Testis (tissue), 3 donors: ENCODE measurements around the gene ALDH1A3. TPM values are rescaled to one million over a fixed set of nuclear protein-coding genes. Genes with fewer than 3 reads are reported as not detected.
A peak's percentile ranks its signal among the peaks of the same experiment; 100 is the strongest.

Experiments
- DNase-seq: peaks from one replicate; pipeline ENCODE4 v3.0.0-alpha.2; 2019
- H3K27ac ChIP-seq, 2 donors: fragments of 200-600 bp; sonication (generic); one replicate each; pipeline ENCODE4 v1.5.1; 2019
- H3K27me3 ChIP-seq: fragments of 200-600 bp; sonication (generic); one replicate; pipeline ENCODE4 v1.5.1; 2019
- H3K36me3 ChIP-seq: fragments of 200-600 bp; sonication (generic); one replicate; pipeline ENCODE4 v1.5.1; 2017; ENCODE audit warnings: low read depth; ENCODE audit errors: missing control alignments
- H3K4me1 ChIP-seq: fragments of 200-600 bp; sonication (generic); one replicate; pipeline ENCODE4 v1.5.1; 2019
- H3K4me3 ChIP-seq, 2 donors: fragments of 200-600 bp; sonication (generic); one replicate each; pipeline ENCODE4 v1.5.1; 2017 to 2019
- H3K9me3 ChIP-seq: fragments of 200-600 bp; sonication (generic); one replicate; pipeline ENCODE4 v1.5.1; 2017
- POLR2A ChIP-seq: fragments of 450-650 bp; IDR thresholded peaks from one replicate; pipeline ENCODE4 v1.6.1; 2017; ENCODE audit warnings: antibody characterized with exemption, mild to moderate bottlenecking, moderate library complexity
- WGBS, 2 donors: methylation state at CpG; one replicate each; pipeline ENCODE4 v1.1.5; 2018; 5-methylcytosine and 5-hydroxymethylcytosine counted together
- intact Hi-C: fragments of 100-400 bp; cut with DNase I; formaldehyde crosslinking; loops from one replicate; pipeline ENCODE4 v1.15.1; 2023; ENCODE audit warnings: low total_unique reads
- polyA plus RNA-seq: library from polyadenylated mRNA; stranded (reverse); fragments of 350-450 nt; fragmentation: Illumina TruSeq; extraction: RNeasy Lipid Tissue Mini Kit (QIAGEN cat#74804); gene quantifications from one replicate; pipeline ENCODE4 v1.2.3, GENCODE V29; 2014; ENCODE audit warnings: low read depth, low replicate concordance; ENCODE audit not compliant: insufficient read depth
- total RNA-seq, 2 donors: library from RNA; depleted of rRNA; stranded (reverse); fragments of >200 nt; gene quantifications; one replicate each; pipeline ENCODE4 v1.2.3, GENCODE V29; 2016
- TF ChIP-seq, protein P1 (sequence below), 3 experiments: fragments of 450-650 bp in 2 of 3; fragments of 200-600 bp in 1 of 3; sonication (generic) in 1 of 3; IDR thresholded peaks; one replicate each; pipeline ENCODE4 v1.5.1; 2016 to 2019; ENCODE audit warnings: antibody characterized with exemption in 3 of 3, mild to moderate bottlenecking in 2 of 3, moderate library complexity in 1 of 3

ALDH1A3 gene
- total and polyA plus RNA-seq, 3 donors from 2014 or later, result 29.5 to 69.9 (median 42.5) TPM

DNA sequence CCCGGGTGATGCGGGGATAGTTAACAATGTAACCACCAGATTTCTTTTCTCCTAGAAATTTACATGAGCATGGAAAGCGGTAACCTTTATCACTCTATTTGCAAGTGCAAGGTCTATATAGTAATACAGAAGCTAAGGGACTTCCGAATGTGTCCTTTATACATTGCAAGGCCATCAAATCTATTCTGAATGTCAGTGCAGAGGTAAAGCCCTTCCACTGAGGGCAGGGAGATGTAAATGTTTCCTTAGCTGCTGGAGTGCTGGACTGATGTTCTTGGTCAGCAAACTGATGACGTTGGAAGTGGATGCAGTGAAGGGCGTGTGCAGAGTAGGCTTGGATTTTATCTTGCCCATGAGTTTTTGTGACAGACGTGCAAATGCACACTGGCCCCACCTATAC lies 6.2 kb downstream of the ALDH1A3 start:
- TF ChIP-seq POLR2A, result no peak
- TF ChIP-seq, protein P1, sequence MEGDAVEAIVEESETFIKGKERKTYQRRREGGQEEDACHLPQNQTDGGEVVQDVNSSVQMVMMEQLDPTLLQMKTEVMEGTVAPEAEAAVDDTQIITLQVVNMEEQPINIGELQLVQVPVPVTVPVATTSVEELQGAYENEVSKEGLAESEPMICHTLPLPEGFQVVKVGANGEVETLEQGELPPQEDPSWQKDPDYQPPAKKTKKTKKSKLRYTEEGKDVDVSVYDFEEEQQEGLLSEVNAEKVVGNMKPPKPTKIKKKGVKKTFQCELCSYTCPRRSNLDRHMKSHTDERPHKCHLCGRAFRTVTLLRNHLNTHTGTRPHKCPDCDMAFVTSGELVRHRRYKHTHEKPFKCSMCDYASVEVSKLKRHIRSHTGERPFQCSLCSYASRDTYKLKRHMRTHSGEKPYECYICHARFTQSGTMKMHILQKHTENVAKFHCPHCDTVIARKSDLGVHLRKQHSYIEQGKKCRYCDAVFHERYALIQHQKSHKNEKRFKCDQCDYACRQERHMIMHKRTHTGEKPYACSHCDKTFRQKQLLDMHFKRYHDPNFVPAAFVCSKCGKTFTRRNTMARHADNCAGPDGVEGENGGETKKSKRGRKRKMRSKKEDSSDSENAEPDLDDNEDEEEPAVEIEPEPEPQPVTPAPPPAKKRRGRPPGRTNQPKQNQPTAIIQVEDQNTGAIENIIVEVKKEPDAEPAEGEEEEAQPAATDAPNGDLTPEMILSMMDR (IDR thresholded peaks at IDR 0.05), result no peak
- DNase-seq, result no peak
- Histone ChIP-seq H3K27ac (no peak overlapping the region), H3K27me3 (no peaks in the 10 kb centered on the region), H3K4me3 (no peak overlapping the region), H3K9me3 (no peaks in the 10 kb centered on the region), H3K36me3 (no peaks in the 10 kb centered on the region), H3K4me1 (peaks cover 4% of the 10 kb centered on the region)
- 58 to 61% methylated on average over 7 of the region's 7 CpGs for WGBS, 2 donors
- intact Hi-C loops, result no loop called here

DNA sequence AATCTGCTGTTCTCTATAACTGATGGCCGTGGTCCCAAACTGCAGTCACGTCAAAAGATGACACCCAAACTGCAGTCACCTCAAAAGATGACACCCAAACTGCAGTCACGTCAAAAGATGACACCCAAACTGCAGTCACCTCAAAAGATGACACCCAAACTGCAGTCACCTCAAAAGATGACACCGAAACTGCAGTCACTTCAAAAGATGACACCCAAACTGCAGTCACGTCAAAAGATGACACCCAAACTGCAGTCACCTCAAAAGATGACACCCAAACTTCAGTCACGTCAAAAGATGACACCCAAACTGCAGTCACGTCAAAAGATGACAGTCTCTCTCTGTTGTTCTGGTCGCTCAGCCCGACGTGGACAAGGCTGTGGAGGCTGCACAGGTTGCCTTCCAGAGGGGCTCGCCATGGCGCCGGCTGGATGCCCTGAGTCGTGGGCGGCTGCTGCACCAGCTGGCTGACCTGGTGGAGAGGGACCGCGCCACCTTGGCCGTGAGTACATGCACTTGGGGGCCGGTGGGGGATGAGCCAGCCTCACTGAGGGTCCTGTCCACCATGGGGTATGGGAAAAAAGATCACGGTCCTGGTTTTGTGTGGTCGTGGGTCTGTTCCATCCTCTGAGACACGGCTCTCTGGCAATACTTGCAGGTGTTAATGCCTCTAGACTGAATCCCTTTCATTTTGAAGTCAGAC lies 7.7 kb downstream of the ALDH1A3 start:
- no peaks in the 10 kb centered on the region for H3K36me3 ChIP-seq
- intact Hi-C loops, result no loop called here
- 84 to 90% methylated on average over 19 to 22 of the region's 22 CpGs for WGBS, 2 donors
- H3K9me3 ChIP-seq, result no peaks in the 10 kb centered on the region
- H3K27me3 ChIP-seq, result no peaks in the 10 kb centered on the region
- DNase-seq, result no peak
- H3K4me3 ChIP-seq, result no peak overlapping the region
- no peak overlapping the region for H3K27ac ChIP-seq
- peaks cover 4% of the 10 kb centered on the region for H3K4me1 ChIP-seq
- TF ChIP-seq, protein P1 (IDR thresholded peaks at IDR 0.05), result no peak
- no peak for TF ChIP-seq POLR2A

DNA sequence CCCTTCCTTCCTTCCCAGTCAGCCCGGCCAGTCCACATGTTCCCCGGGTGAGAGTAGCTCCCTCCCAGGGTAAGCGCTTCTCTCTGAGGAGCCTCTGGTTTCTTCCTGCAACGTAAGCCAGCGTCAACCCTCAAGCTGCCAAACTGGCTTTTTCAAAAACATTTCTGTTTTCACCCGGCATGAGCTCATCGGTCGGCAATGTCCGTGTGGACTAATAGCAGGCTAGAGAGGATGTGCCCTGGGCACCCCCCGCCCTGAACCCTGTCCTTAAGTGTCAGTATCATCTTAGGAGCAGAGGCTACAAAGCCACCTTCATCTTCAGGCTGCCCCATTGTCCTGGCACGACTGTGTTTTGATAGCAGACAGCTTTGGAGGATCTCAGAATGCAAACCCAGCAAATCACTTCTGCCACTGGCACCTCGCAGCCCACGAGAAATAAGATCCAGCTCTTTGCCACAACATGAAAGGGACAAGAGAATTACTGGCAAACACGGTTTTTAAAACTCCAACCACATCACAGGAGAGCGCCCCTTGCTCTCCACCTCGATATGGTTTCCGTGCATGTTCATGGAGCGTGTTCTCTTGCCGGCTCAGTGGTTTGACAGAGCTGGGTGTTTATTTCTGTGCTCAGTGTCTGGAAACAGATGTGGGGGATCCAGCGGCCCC lies 9.9 kb downstream of the ALDH1A3 start:
- WGBS, 2 donors, result 54 to 59% methylated on average over 18 to 20 of the region's 20 CpGs
- no peak overlapping the region for H3K4me3 ChIP-seq

DNA sequence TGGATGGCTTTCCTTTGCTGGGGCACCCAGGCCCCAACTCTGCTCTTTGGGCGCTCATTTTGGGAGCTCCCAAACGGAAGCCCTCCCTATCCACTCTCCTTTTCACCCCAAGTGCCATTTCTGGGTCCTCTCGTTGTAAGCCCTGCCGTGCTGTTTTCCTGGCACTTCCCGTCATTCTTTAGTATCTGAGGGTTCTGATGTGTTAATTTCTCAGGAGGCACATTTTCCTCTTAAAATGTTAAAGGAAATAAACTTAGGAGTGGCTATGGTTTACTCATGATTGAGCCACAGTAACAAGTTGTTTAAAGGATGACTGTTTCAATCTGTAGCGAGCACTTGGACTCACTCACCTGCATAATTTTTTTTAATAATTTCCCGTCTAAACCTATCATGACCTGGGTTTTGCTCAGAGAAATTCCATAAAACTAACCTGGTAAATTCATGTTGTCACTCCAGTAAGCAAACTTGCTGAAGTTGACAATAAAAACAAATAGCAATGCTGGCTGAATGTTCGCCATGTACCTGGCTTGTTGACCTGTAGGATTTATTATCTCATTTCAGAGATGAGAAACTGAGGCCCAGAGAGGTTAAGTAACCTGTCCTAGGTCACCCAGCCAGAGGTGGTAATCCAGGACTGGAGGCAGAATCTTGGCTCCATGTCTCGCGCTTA lies 10.6 kb downstream of the ALDH1A3 start:
- TF ChIP-seq, protein P1 (IDR thresholded peaks at IDR 0.05), result no peak
- TF ChIP-seq POLR2A, result no peak
- no peak overlapping the region for H3K4me3 ChIP-seq
- no peaks in the 10 kb centered on the region for H3K9me3 ChIP-seq
- peaks cover 7% of the 10 kb centered on the region for H3K4me1 ChIP-seq
- no peaks in the 10 kb centered on the region for H3K36me3 ChIP-seq
- H3K27me3 ChIP-seq, result no peaks in the 10 kb centered on the region
- intact Hi-C loops, result no loop called here
- DNase-seq, result no peak
- peak overlapping the region in 1 of 2 donors; percentile 41 for H3K27ac ChIP-seq
- WGBS, 2 donors, result 76 to 87% methylated on average over 10 of the region's 10 CpGs

More for the DNA sequence above, 9.9 kb downstream of the ALDH1A3 start:
- no peak for TF ChIP-seq POLR2A
- TF ChIP-seq, protein P1 (IDR thresholded peaks at IDR 0.05), result no peak
- Histone ChIP-seq H3K9me3 (no peaks in the 10 kb centered on the region), H3K36me3 (no peaks in the 10 kb centered on the region), H3K27ac (peak overlapping the region in 1 of 2 donors; percentile 41), H3K27me3 (no peaks in the 10 kb centered on the region), H3K4me1 (peaks cover 7% of the 10 kb centered on the region)
- intact Hi-C loops, result no loop called here
- DNase-seq, result peak; percentile 54
